Mammary epithelial cell (primary cell): ENCODE measurements around the gene KRT76.

Experiments
- CTCF ChIP-seq, 2 donors: IDR thresholded peaks in 1 of 2; conservative IDR thresholded peaks in 1 of 2; 2 replicates each; pipeline ENCODE4 v1.5.1; 2011 to 2012; ENCODE audit warnings: inconsistent platforms in 2 of 2, low read length in 2 of 2, mild to moderate bottlenecking in 2 of 2, control low read depth in 1 of 2, low read depth in 1 of 2; ENCODE audit not compliant: insufficient read depth in 1 of 2; ENCODE audit errors: extremely low read depth in 1 of 2
- EZH2 ChIP-seq: IDR thresholded peaks from 2 replicates; pipeline ENCODE4 v1.6.1; 2012; ENCODE audit warnings: low read length, inconsistent platforms, borderline replicate concordance

- TF ChIP-seq CTCF (conservative IDR thresholded peaks at IDR 0.05 in 1 of 2, IDR thresholded peaks at IDR 0.05 in 1 of 2; ENCODE audit: extremely low read depth in 1 of 2, insufficient read depth in 1 of 2, low read depth in 1 of 2, low read length in 2 of 2) = no peak
- no peak for TF ChIP-seq EZH2
These were observed 25.3 kb upstream of the KRT76 start for GRCh38 chr12:52802442-52802841.
